HG02884 (cell line): ENCODE data around the gene MBD3.

Experiments
- ATAC-seq: cut with Tn5 transposase; IDR thresholded peaks from one replicate; pipeline ENCODE4 v1.9.1; 2021; ENCODE audit warnings: mild to moderate bottlenecking, moderate library complexity; ENCODE audit not compliant: unreplicated experiment

Gene MBD3

GRCh38 chr19:1619703-1620102, 27.0 kb upstream of the MBD3 start:
- no peak for ATAC-seq

DNA sequence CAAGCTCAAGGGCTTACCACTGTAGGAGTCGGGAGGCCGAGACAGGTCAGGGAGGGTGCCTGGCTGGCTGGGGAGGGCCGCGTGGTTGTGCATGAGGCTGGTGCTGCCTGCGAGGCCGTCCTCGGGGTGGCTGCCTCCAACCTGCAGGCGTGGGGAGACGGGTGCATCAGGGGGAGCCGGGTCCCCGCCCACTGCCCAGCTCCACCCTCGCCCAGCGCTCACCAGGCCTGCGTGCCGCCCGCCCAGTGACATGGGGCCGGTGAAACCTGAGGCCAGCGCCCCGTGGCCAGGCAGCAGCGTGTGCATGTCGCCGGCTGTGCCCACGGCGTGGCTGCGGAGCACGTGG, 26.4 kb upstream of the MBD3 start:
- ATAC-seq, result no peak

DNA sequence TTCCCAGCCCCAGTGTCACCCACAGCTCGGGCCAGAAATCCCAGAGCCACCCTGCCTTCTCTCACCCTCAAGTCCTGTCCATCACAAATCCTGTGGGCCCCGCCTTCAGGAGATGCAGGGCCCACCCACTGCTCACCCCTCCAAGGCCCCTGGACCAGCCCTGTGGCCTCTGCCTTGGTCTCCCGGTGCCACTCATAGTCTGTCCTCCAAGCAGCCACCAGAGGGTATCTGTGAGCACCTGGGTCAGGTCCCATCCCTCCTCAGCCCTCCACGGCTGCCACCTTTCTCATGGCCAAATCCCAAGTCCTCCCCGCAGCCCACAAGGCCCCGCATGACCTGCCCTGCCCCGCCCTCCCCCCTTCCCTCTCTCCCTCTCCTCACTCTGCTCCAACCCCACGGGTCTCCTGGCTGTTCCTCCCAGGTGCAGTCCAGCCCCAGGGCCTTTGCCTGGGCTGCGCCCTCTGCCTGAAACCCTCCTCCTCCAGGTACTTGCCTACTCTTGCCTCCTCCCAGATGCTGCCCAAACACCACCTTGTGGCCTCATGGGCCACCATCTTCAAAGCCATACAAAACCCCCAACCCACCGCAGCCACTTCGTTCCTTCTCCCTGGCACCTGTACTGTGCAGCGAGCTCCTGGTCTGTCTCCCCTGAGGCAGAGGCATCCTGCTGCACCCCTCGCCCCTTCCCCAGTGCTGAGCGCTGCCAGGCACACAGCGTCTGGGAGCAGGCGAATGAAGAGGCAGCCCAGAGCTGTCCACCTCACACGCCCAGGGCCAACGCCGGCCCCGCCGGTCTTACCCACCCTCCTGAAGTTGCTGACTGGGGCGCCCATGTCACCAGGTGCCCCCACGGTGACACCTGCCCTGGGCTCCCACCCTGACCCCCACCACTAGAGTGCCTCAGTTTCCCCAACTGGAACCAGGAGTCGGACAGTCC, 25.8 kb upstream of the MBD3 start:
- ATAC-seq, result no peak

DNA sequence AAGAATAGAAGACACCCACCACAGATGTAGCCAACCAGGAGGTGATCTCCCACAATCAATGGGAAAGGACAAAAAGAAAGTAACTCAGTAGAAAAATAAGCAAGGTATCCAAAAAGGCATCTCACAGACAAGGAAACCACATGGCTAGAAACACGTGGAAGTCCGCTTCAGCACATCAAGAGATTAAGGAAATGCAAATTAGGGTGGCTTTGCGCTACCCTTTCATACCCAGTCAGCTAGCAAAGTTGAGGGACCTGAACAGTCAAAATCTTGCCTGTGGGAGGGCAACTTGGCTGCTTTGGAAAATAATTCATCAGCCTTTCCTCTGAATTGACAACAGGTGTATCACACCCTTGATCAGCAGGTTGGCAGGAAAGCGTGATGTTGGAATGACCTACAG, 24.2 kb upstream of the MBD3 start:
- no peak for ATAC-seq

GRCh38 chr19:1616396-1616795, 23.7 kb upstream of the MBD3 start:
- ATAC-seq, result no peak

GRCh38 chr19:1615156-1615765, 22.6 kb upstream of the MBD3 start:
- no peak for ATAC-seq

DNA sequence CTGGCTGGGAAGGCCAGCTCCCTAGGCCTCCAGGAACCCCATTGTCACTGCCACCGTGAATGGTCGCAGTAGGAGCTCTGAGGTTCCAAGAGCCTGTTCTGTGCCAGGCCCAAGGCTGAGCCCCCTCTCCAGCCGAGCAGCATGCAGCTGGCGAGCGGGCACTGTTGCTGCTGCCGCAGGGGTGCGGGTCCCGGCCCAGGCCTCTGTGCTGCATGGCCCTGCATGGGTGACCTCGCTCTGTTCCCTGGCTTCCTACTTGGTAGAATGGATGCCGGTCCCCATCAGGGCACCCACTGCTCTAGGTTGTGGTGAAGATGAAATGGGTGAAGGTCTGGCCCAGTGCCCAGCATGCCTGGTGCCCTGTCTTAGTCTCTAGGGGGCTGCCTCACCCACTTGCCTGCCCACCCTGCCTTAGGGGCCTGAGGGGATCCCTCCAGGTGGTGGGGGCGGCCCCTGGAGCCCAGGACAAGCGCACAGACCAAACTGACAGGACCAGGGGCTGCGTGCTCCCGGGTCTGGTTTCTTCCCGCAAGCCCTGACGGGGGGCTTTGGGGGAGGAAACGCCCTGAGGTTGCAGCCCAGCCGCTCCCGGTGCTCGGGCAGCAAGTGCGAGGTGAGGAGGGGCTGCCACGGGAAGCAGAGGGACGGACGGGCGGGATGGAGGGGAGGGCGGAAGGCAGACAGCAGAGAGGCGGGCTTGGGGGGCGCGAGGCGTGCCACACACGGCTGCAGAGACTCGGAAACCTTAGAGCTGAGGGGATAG, 21.3 kb upstream of the MBD3 start:
- ATAC-seq, result no peak

DNA sequence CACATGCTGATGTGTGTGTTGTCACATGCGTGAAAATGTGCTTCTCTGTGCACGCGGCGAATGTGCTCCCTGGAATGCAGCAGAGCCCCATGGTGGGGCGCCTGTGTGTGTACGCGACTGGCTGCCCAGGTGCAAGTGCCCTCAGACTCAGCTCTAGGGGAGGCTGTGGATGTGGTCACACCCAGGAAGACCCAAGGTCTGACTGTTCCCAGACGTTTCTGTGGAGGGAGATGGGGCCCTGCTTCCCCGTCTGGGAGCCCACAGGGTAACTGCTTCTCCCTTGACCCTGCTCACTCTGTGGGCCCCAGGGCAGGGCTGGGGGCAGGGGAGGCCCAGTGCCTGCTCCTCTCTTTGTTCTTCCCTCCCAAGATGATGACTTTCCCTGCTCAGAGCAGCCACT, 20.5 kb upstream of the MBD3 start:
- no peak for ATAC-seq

GRCh38 chr19:1612114-1613086, 19.7 kb upstream of the MBD3 start:
- ATAC-seq, result no peak

GRCh38 chr19:1611353-1611752, 18.7 kb upstream of the MBD3 start:
- ATAC-seq, result no peak

GRCh38 chr19:1610579-1610978, 17.9 kb upstream of the MBD3 start:
- ATAC-seq, result no peak

- ATAC-seq, result no peak
Measured at GRCh38 chr19:1609680-1610474, 17.2 kb upstream of the MBD3 start.

GRCh38 chr19:1609103-1609396, 16.4 kb upstream of the MBD3 start:
- no peak for ATAC-seq

GRCh38 chr19:1608359-1609102, 15.9 kb upstream of the MBD3 start:
- no peak for ATAC-seq

DNA sequence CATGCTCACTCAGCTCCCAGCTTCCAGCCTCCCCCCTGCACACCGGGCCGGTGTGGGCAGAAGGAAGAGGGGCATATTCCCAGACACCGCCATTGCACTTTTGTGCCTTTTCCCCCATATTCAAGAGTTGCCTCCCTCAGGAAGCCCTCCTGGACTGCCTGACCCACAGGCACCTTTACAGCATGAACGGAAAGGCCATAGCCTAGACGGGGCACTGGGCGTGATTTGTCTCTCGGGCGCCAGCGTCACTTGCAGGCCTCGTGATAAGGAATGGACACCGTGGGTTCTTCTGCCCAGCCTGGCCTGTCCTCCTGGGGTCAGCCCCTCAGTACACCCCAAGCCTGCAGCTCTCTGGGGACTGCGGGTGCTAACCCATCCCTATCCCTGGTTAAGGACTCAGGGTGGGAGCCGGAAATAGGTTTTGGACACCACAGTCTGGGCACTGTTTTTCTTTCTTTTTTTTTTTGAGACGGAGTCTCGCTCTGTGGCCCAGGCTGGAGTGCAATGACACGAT, 13.5 kb upstream of the MBD3 start:
- no peak for ATAC-seq

GRCh38 chr19:1605236-1606137, 12.8 kb upstream of the MBD3 start, which contains the start of gene UQCR11:
Gene UQCR11, minus strand, starts transcription at chr19:1605462. Its CDS starts 53 bp downstream, at chr19:1605409.
- peak; percentile 68 for ATAC-seq

GRCh38 chr19:1602091-1602707, 9.5 kb upstream of the MBD3 start:
- no peak for ATAC-seq
